ENCODE measurements around the gene BTN1A1.
"Not testable (repeated sequence)": the region's sequence is repeated elsewhere in the genome, so short reads cannot be mapped to it uniquely, and the experiment has no call there.

BTN1A1 gene

DNA sequence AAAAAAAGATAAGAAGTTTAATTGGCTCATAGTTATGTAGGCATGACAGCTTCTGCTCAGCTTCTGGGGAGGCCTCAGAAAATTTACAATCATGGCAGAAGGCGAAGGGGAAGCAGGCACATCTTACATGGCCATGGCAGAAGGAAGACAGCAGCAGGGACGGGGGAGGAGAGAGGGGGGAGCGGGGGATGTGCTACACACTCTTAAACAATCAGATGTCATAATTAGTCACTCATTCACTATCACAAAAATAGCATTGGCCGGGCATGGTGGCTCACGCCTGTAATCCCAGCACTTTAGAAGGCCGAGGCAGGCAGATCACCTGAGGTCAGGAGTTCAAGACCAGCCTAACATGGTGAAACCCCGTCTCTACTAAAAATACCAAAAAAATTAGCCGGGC lies 10.9 kb downstream of the BTN1A1 start:
- DNase-seq (ENCODE audit: low read depth) = not testable (repeated sequence)

- no peak for DNase-seq (ENCODE audit: low read depth)
Observed at GRCh38 chr6:26514984-26515383, 14.9 kb downstream of the BTN1A1 start.

- no peak for DNase-seq (ENCODE audit: low read depth)
Observed at GRCh38 chr6:26516481-26517427, 16.7 kb downstream of the BTN1A1 start.

GRCh38 chr6:26519359-26519758 lies 19.3 kb downstream of the BTN1A1 start:
- DNase-seq (ENCODE audit: low read depth) = no peak

- no peak for DNase-seq (ENCODE audit: low read depth)
Observed at GRCh38 chr6:26520237-26520849, 20.2 kb downstream of the BTN1A1 start.

DNA sequence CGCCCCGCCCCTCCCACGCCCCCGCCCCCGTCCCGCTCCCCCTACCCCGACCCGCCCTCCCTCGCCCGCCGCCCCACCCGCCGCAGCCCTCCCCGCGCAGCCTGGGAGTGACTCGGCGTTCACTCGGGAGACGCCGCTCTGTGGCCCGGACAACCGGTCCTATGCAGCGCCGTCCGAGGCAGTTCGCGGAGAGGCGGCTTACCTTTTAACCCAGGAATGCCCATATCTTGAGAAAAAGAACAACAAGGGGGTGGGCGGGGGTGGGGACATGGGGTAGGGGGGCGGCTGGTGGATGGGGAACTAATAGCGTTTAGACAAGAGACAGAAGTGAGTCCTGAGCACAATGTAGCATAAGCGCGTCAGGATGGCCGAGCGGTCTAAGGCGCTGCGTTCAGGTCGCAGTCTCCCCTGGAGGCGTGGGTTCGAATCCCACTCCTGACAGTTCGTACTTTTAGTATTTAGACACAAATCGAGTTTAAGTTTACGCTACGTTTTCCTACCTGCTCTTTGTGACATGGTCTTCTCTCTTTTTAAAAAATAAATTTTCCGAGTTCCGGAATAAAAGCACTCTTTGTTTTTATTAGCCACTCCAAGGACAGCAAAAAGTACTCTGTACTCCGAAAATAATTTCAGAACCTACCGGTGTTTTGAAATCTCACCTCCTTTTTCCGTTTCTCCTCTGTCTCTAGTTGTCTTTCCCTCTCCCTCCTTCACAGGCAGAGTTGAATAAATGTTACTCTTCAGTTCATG lies 20.9 kb downstream of the BTN1A1 start:
- peak; percentile 74 for DNase-seq (ENCODE audit: low read depth)

DNA sequence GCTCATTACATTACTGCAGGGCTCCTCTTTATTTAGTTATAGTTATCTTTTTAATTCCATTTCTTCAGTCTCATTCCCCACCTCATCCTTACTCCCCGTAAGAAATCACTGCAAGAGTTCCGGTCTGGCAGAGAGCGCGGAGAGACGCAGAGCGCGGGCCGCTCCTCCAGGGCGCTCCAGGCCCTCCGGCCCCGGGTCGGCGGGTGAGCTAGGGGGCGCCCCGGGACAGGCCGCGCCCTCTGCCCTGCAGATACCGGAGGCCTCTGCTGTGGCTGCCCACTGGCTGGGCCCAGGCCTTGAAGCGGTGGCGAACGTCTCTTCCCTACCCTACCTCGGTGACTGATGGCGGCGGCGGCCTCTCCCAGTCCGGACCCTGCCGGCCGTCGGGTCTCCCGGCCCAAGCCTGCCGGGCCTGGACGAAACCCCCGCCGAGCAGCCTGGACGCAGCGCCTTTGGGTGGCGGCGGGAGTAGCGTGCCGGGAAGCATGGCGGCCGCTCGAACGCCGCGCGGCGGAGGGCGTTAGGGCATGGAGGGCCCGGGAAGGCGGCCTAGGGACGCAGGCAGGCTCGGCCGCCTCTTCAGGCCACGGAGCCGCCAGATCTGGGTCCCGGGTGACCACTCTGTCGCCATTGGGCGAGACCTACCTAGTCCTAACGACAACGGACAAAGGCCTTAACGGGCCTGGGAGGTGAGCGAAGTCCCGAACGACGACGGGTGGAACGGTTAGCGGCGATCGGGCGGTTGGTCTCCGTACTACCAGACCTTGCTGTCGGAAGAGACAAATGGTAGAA lies 21.7 kb downstream of the BTN1A1 start:
- DNase-seq (ENCODE audit: low read depth) = peak; percentile 63

- DNase-seq (ENCODE audit: low read depth) = not testable (repeated sequence)
Observed at GRCh38 chr6:26522486-26523228, 22.6 kb downstream of the BTN1A1 start.

DNA sequence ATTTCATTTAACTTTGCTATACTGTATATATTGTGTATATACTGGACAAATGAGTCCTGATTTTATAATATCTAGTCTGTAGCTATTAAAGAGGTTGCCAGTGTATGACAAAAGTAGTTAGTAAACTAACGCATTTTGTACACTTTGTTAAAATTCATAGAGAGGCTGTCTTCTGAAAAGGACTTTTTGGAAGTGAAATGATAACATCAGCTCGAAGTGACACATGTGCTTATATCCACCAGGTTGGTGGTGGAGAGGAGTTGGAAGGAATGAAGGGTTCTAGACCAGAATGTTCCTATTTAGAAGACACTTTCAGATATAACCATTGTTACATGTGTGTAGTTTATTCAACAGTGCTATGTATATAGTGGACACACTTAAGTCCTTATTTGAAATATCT lies 24.2 kb downstream of the BTN1A1 start:
- DNase-seq (ENCODE audit: low read depth) = not testable (repeated sequence)

DNA sequence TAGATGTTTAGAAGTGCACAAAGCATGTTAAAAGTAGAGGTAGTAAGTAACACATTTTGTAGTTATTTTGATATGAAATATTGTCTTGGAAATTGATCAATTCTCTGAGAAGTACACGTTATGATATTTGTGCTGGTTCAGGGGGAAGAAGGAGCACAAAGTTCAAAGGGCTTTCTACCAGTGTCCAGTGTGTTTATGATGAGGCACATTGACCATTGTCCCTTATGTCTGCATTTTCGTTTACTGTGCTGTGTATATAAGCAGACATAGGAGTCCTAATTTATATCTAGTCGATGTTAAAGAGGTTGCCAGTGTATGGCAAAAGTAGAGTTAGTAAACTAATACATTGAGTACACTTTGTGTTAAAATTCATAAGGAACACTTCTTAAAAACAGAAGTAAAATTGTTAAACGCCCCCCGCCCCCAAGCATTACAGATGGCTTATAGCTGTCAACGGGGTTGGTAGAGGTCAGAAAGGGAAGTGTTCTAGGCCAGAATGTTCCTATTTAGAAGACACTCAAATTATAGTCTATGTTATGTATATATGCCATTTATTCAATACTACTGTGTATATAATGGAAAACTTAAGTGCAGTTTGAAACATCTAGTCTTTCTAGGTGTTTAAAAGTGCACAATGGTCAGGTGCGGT lies 24.7 kb downstream of the BTN1A1 start:
- DNase-seq (ENCODE audit: low read depth) = no peak

GRCh38 chr6:26525838-26526237 lies 25.7 kb downstream of the BTN1A1 start:
- no peak for DNase-seq (ENCODE audit: low read depth)

GRCh38 chr6:26526928-26527327 lies 26.8 kb downstream of the BTN1A1 start:
- no peak for DNase-seq (ENCODE audit: low read depth)

DNA sequence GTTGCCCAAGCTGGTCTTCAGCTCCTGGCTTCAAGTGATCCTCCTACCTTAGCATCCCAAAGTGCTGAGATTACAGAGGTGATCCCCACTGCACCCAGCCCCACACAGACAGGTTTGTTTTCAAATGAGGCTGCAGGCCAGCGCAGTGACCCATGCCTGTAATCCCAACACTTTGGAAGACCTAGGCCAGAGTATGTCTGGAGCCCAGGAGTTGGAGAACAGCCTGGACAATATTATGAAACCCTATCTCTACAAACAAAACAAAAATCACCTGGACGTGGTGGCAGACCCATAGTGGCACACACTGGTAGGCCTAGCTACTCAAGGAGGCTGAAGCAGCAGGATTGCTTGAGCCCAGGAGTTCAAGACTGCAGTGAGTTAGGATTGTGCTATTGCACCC lies 30.1 kb downstream of the BTN1A1 start:
- DNase-seq (ENCODE audit: low read depth) = no peak

- no peak for DNase-seq (ENCODE audit: low read depth)
Observed at GRCh38 chr6:26531897-26532296, 31.8 kb downstream of the BTN1A1 start.

DNA sequence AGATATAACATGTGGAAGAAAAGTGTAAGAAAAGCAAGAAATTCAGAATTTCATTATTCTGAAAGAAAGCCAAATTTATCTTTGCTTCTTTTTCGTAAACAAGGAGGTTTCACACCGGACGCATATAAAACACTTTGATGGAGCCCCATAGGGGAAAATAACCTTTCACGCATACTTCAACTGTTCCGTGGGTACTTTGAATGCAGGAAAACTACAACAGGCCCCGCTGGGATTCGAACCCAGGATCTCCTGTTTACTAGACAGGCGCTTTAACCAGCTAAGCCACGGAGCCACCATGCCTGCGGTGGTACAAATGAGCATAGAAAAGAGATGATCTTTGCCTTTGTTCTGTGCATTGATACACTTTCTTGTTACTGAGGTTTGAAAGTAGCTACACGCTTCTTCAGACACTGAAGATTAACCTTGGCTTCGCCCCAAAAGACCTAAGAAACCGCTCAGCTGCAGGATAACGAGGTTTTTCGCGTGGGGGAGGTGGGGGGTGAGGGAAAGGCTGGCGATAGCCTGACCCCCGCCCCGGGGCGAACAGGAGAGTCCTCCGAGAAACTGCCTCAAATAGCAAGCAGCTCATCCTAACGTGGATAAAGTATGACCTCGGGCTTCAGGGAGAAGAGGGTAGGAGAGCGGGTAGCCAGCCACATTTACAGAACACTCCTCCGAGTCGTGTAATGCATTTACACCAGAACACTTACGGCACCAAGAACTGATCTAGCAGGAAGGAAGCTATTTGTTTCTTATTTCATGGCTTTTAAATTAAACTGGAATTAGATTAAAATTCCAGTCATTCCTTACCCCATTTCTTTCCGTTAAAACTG lies 32.8 kb downstream of the BTN1A1 start:
- peak; percentile 92 for DNase-seq (ENCODE audit: low read depth)

DNA sequence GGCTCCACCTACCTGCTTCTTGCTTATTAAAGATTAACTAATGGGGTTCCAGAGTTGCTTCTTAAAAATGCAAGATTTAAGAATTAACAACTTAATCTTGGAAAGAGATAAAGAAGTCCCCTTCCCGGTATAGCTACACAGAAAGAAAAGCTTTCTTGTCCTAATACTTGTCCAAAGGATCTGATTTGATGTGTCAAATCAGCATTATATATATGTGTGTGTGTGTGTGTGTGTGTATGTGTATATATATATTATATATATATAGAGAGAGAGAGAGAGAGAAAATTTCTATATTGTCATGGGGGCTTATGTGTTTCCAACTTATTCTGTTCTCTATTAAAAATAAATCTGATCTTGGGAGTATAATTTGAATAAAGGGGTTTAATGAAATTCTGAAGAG lies 33.4 kb downstream of the BTN1A1 start:
- DNase-seq (ENCODE audit: low read depth) = no peak

DNA sequence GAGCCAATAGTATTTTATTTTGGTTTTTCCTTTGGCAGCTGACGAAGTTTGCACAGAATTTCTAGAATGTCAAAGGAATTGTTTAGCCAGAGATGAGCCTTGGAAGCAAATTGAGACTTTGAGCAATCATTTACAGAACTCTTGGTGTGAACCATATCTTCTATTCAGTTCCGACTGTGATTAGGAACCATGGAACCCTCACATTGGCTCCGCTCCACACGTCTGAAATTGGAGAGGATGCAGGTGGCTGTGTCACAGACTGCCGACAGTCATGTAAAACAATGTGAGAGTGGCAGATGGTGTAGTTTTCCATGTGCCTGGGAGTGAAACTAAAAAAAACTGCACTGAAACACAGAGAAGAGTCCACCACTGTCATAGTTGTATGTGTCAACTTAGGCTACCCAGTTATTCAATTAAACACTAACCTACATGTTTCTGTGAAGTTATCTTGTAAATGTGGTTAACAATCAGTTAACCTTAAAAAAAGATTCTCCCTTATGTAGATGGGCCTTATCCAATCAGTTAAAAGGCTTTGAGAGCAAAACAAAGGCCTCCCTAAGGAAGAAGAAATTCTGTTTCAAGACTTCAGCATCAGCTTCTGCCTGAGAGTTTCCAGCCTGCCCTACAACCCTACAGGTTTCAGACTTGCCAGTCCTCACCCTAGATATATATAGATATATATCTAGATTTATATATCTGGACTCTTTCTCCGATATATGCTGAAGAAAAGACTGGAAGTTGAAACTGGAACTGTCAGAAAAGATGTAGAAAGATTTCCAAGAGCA lies 34.8 kb downstream of the BTN1A1 start:
- no peak for DNase-seq (ENCODE audit: low read depth)

DNA sequence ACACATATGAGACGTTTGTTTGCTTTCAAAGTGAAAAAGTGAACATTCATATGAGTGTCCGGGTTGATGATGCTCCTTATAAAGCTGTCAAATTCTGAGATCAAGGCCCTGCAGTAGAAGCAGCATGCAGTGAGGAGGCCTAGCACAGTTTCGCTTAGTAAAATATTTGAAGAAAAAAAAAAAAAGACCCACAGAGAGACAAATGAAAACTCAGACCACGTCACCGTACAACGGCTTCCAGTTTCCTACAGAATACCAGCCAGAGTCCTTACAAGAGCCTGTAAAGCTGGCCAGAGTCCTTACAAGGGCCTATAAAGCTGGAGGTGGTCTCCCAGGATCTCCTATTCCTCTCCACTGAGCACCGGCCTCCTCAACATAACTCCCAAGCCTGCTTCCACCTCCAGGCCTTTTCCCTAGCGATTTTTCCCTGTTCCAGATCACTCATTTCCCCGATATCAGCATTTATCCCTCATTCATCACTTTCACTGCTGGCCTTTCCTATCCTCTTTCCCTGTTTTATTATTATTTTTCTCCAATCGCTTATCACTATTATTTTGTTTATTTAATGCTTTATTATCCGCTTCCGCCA lies 36.6 kb downstream of the BTN1A1 start:
- DNase-seq (ENCODE audit: low read depth) = no peak

Measured in fibroblast of the conjunctiva (primary cell).